Central memory CD8-positive, alpha-beta T cell (primary cell): ENCODE measurements around the gene SBK2.

ENCODE experiments used
- ATAC-seq: fragments of 150-1000 bp; cut with Tn5 transposase; replicated peaks from 2 replicates; pipeline ENCODE4 v1.10.0; 2022; ENCODE audit warnings: mild to moderate bottlenecking, moderate FRiP score, moderate number of reproducible peaks; ENCODE audit not compliant: poor library complexity, severe bottlenecking; ENCODE audit errors: extremely low read depth
- DNase-seq, 2 donors: peaks; one replicate each; pipeline ENCODE4 v3.0.0; 2021; ENCODE audit warnings: low spot score in 2 of 2
- H3K27ac Mint-ChIP-seq: one replicate; pipeline ENCODE4 v1.8.0; 2022; ENCODE audit warnings: low read depth, mild to moderate bottlenecking, moderate library complexity, mixed read lengths
- H3K27me3 Mint-ChIP-seq: one replicate; pipeline ENCODE4 v1.8.0; 2022; ENCODE audit warnings: mixed read lengths
- H3K36me3 Mint-ChIP-seq: one replicate; pipeline ENCODE4 v1.8.0; 2022; ENCODE audit warnings: mild to moderate bottlenecking, moderate library complexity, mixed read lengths; ENCODE audit not compliant: insufficient read depth
- H3K4me1 Mint-ChIP-seq: one replicate; pipeline ENCODE4 v1.8.0; 2022; ENCODE audit warnings: mixed read lengths
- H3K4me3 Mint-ChIP-seq: one replicate; pipeline ENCODE4 v1.8.0; 2022; ENCODE audit warnings: mild to moderate bottlenecking, moderate library complexity, mixed read lengths
- H3K9me3 Mint-ChIP-seq: one replicate; pipeline ENCODE4 v1.8.0; 2022; ENCODE audit warnings: mixed read lengths

Gene SBK2

GRCh38 chr19:55552206-55552605 lies 15.3 kb upstream of the SBK2 start:
- H3K27ac Mint-ChIP-seq = no peak overlapping the region
- no peaks in the 10 kb centered on the region for H3K9me3 Mint-ChIP-seq
- H3K4me1 Mint-ChIP-seq = no peaks in the 10 kb centered on the region
- H3K4me3 Mint-ChIP-seq = no peak overlapping the region
- peaks cover 59% of the 10 kb centered on the region for H3K27me3 Mint-ChIP-seq
- no peak for DNase-seq
- no peak for ATAC-seq
- H3K36me3 Mint-ChIP-seq = no peaks in the 10 kb centered on the region

GRCh38 chr19:55550321-55550650 lies 13.4 kb upstream of the SBK2 start:
- no peak overlapping the region for H3K27ac Mint-ChIP-seq
- DNase-seq = no peak
- H3K4me3 Mint-ChIP-seq = no peak overlapping the region
- no peaks in the 10 kb centered on the region for H3K4me1 Mint-ChIP-seq
- H3K9me3 Mint-ChIP-seq = no peaks in the 10 kb centered on the region
- H3K27me3 Mint-ChIP-seq = peaks cover 74% of the 10 kb centered on the region
- no peak for ATAC-seq
- H3K36me3 Mint-ChIP-seq = no peaks in the 10 kb centered on the region

- DNase-seq (no peak), ATAC-seq (no peak)
- Mint-ChIP-seq H3K27me3 (peaks cover 75% of the 10 kb centered on the region), H3K27ac (no peak overlapping the region), H3K4me1 (no peaks in the 10 kb centered on the region), H3K36me3 (peaks cover 1% of the 10 kb centered on the region), H3K4me3 (no peak overlapping the region), H3K9me3 (no peaks in the 10 kb centered on the region)
Measured at GRCh38 chr19:55549500-55550320, 12.8 kb upstream of the SBK2 start.

- Mint-ChIP-seq H3K4me3 (no peak overlapping the region), H3K9me3 (peaks cover 6% of the 10 kb centered on the region), H3K27ac (no peak overlapping the region), H3K4me1 (no peaks in the 10 kb centered on the region), H3K36me3 (peaks cover 1% of the 10 kb centered on the region), H3K27me3 (peaks cover 60% of the 10 kb centered on the region)
- DNase-seq (no peak), ATAC-seq (no peak)
Measured at GRCh38 chr19:55546822-55547614, 10.1 kb upstream of the SBK2 start.

- H3K27ac Mint-ChIP-seq = no peak overlapping the region
- H3K9me3 Mint-ChIP-seq = peaks cover 6% of the 10 kb centered on the region
- H3K4me1 Mint-ChIP-seq = no peaks in the 10 kb centered on the region
- H3K36me3 Mint-ChIP-seq = peaks cover 1% of the 10 kb centered on the region
- DNase-seq (no peak), ATAC-seq (no peak)
- no peak overlapping the region for H3K4me3 Mint-ChIP-seq
- H3K27me3 Mint-ChIP-seq = peaks cover 57% of the 10 kb centered on the region
Measured at GRCh38 chr19:55546011-55546410, 9.1 kb upstream of the SBK2 start.

- no peak within 1 kb of the TSS for H3K4me3 Mint-ChIP-seq
- peaks cover 6% of the 10 kb centered on the region for H3K9me3 Mint-ChIP-seq
- peaks cover 56% of the 10 kb centered on the region for H3K27me3 Mint-ChIP-seq
- no peak for DNase-seq
- H3K4me1 Mint-ChIP-seq = no peaks in the 10 kb centered on the region
- H3K27ac Mint-ChIP-seq = no peak within 1 kb of the TSS
- ATAC-seq = no peak
- H3K36me3 Mint-ChIP-seq = peaks cover 1% of the 10 kb centered on the region
Measured at GRCh38 chr19:55545443-55545842, 8.5 kb upstream of the SBK2 start, which contains the start of gene SBK3. Gene SBK3, minus strand, starts transcription at chr19:55545543. Its CDS starts 0 bp downstream, at chr19:55545543.

- no peak for DNase-seq
- Mint-ChIP-seq H3K9me3 (peaks cover 6% of the 10 kb centered on the region), H3K27me3 (peaks cover 50% of the 10 kb centered on the region), H3K4me3 (no peak overlapping the region), H3K27ac (no peak overlapping the region), H3K4me1 (no peaks in the 10 kb centered on the region), H3K36me3 (peaks cover 1% of the 10 kb centered on the region)
- no peak for ATAC-seq
Measured at GRCh38 chr19:55544776-55545439, 8.0 kb upstream of the SBK2 start.

GRCh38 chr19:55544014-55544413 lies 7.1 kb upstream of the SBK2 start:
- Mint-ChIP-seq H3K4me3 (no peak overlapping the region), H3K27ac (no peak overlapping the region), H3K4me1 (no peaks in the 10 kb centered on the region), H3K27me3 (peaks cover 46% of the 10 kb centered on the region), H3K36me3 (peaks cover 1% of the 10 kb centered on the region), H3K9me3 (peaks cover 6% of the 10 kb centered on the region)
- DNase-seq (no peak), ATAC-seq (no peak)

GRCh38 chr19:55543567-55543966 lies 6.6 kb upstream of the SBK2 start:
- Mint-ChIP-seq H3K36me3 (peaks cover 1% of the 10 kb centered on the region), H3K27me3 (peaks cover 46% of the 10 kb centered on the region), H3K4me1 (no peaks in the 10 kb centered on the region), H3K27ac (no peak overlapping the region), H3K9me3 (peaks cover 6% of the 10 kb centered on the region), H3K4me3 (no peak overlapping the region)
- DNase-seq (no peak), ATAC-seq (no peak)

GRCh38 chr19:55542292-55542855 lies 5.4 kb upstream of the SBK2 start:
- DNase-seq = no peak
- Mint-ChIP-seq H3K27me3 (peaks cover 34% of the 10 kb centered on the region), H3K27ac (no peak overlapping the region), H3K36me3 (peaks cover 1% of the 10 kb centered on the region), H3K4me3 (no peak overlapping the region), H3K9me3 (peaks cover 6% of the 10 kb centered on the region), H3K4me1 (no peaks in the 10 kb centered on the region)
- no peak for ATAC-seq

- DNase-seq = no peak
- Mint-ChIP-seq H3K4me3 (no peak overlapping the region), H3K9me3 (peaks cover 6% of the 10 kb centered on the region), H3K36me3 (peaks cover 3% of the 10 kb centered on the region), H3K4me1 (no peaks in the 10 kb centered on the region), H3K27ac (no peak overlapping the region), H3K27me3 (peaks cover 26% of the 10 kb centered on the region)
- ATAC-seq = no peak
Measured at GRCh38 chr19:55541091-55541490, 4.2 kb upstream of the SBK2 start.

- Mint-ChIP-seq H3K36me3 (peaks cover 3% of the 10 kb centered on the region), H3K9me3 (peaks cover 6% of the 10 kb centered on the region), H3K27ac (no peak overlapping the region), H3K4me3 (no peak overlapping the region), H3K4me1 (no peaks in the 10 kb centered on the region), H3K27me3 (peaks cover 21% of the 10 kb centered on the region)
- no peak for DNase-seq
- ATAC-seq = no peak
Measured at GRCh38 chr19:55540619-55541018, 3.7 kb upstream of the SBK2 start.
